Esophagus mucosa (tissue), 1 donor: Measurements from ENCODE around the gene LPXN. TPM values are rescaled to one million over a fixed set of nuclear protein-coding genes. Genes with fewer than 3 reads are reported as not detected.
"Not testable (repeated sequence)": the region's sequence is repeated elsewhere in the genome, so short reads cannot be mapped to it uniquely, and the experiment has no call there.

Experiments used
- ATAC-seq: fragments of 200-7000 bp; cut with Tn5 transposase; one replicate; pipeline ENCODE4 v1.9.1; 2020
- total RNA-seq: library from RNA; stranded (reverse); gene quantifications from one replicate; pipeline ENCODE4 v1.2.4, GENCODE V29; 2023
- donor health status: DM: yes; HTN: yes; CAD: no.

Gene LPXN
- total RNA-seq, 1 donor from 2014 or later: 1.7 TPM

- ATAC-seq: peak; percentile 89
Observed at GRCh38 chr11:58578635-58579191, 3.1 kb upstream of the LPXN start, which contains the start of gene ZFP91. ZFP91 (plus strand) TSS chr11:58579063; CDS start chr11:58579282, 219 bp downstream.

- ATAC-seq: peak; percentile 79
Observed at GRCh38 chr11:58578136-58578634, 2.5 kb upstream of the LPXN start.

- ATAC-seq: peak; percentile 76
Observed at GRCh38 chr11:58577555-58578135, 2.0 kb upstream of the LPXN start.

- ATAC-seq: no peak
Observed at GRCh38 chr11:58576887-58577471, 1.3 kb upstream of the LPXN start.

GRCh38 chr11:58574881-58575280 lies 775 bp downstream of the LPXN start:
- no peak for ATAC-seq

- ATAC-seq: peak; percentile 35
Observed at GRCh38 chr11:58573451-58574104, 2.1 kb downstream of the LPXN start.

- not testable (repeated sequence) for ATAC-seq
Observed at GRCh38 chr11:58572906-58573305, 2.8 kb downstream of the LPXN start.

GRCh38 chr11:58567889-58568512 lies 7.7 kb downstream of the LPXN start:
- ATAC-seq: peak; percentile 41

GRCh38 chr11:58564231-58564630 lies 11.4 kb downstream of the LPXN start:
- ATAC-seq: no peak

GRCh38 chr11:58562375-58562800 lies 13.3 kb downstream of the LPXN start:
- no peak for ATAC-seq

- no peak for ATAC-seq
Observed at GRCh38 chr11:58561394-58562098, 14.1 kb downstream of the LPXN start.

GRCh38 chr11:58560842-58561241 lies 14.8 kb downstream of the LPXN start:
- no peak for ATAC-seq

- ATAC-seq: no peak
Observed at GRCh38 chr11:58549644-58550043, 26.0 kb downstream of the LPXN start.

GRCh38 chr11:58546841-58547240 lies 28.8 kb downstream of the LPXN start:
- no peak for ATAC-seq

- ATAC-seq: no peak
Observed at GRCh38 chr11:58531865-58532341, 43.8 kb downstream of the LPXN start.

- no peak for ATAC-seq
Observed at GRCh38 chr11:58530236-58530635, 45.4 kb downstream of the LPXN start.

- ATAC-seq: no peak
Observed at GRCh38 chr11:58527429-58527828, 48.2 kb downstream of the LPXN start.

- ATAC-seq: no peak
Observed at GRCh38 chr11:58526721-58527120, 48.9 kb downstream of the LPXN start.

- peak; percentile 41 for ATAC-seq
Observed at GRCh38 chr11:58525037-58525614, 50.5 kb downstream of the LPXN start.

- peak; percentile 83 for ATAC-seq
Observed at GRCh38 chr11:58524232-58525036, 51.2 kb downstream of the LPXN start.
